HUES6 (cell line): ENCODE results near the gene POLQ.
"Not testable (repeated sequence)": the region's sequence is repeated elsewhere in the genome, so short reads cannot be mapped to it uniquely, and the experiment has no call there.

ENCODE experiments used
- H3K27ac ChIP-seq: 2 replicates; pipeline ENCODE4 v1.7.0; 2013; ENCODE audit warnings: low read depth, mild to moderate bottlenecking, low read length, inconsistent platforms
- H3K27me3 ChIP-seq: 2 replicates; pipeline ENCODE4 v1.6.1; 2013; ENCODE audit warnings: low read length; ENCODE audit not compliant: control insufficient read depth, insufficient read depth
- H3K36me3 ChIP-seq: 2 replicates; pipeline ENCODE4 v1.6.1; 2013; ENCODE audit warnings: low read length; ENCODE audit not compliant: control insufficient read depth, insufficient read depth
- H3K4me1 ChIP-seq: 2 replicates; pipeline ENCODE4 v1.6.1; 2013; ENCODE audit warnings: low read length; ENCODE audit not compliant: control insufficient read depth, insufficient read depth
- H3K4me3 ChIP-seq: 2 replicates; pipeline ENCODE4 v1.5.1; 2013; ENCODE audit warnings: low read depth, low read length
- H3K9ac ChIP-seq: one replicate; pipeline ENCODE4 v1.6.1; 2013; ENCODE audit warnings: mild to moderate bottlenecking, low read length
- H3K9me3 ChIP-seq: 2 replicates; pipeline ENCODE4 v1.6.1; 2013; ENCODE audit warnings: low read depth, low read length; ENCODE audit not compliant: control insufficient read depth, insufficient read depth

POLQ gene

DNA sequence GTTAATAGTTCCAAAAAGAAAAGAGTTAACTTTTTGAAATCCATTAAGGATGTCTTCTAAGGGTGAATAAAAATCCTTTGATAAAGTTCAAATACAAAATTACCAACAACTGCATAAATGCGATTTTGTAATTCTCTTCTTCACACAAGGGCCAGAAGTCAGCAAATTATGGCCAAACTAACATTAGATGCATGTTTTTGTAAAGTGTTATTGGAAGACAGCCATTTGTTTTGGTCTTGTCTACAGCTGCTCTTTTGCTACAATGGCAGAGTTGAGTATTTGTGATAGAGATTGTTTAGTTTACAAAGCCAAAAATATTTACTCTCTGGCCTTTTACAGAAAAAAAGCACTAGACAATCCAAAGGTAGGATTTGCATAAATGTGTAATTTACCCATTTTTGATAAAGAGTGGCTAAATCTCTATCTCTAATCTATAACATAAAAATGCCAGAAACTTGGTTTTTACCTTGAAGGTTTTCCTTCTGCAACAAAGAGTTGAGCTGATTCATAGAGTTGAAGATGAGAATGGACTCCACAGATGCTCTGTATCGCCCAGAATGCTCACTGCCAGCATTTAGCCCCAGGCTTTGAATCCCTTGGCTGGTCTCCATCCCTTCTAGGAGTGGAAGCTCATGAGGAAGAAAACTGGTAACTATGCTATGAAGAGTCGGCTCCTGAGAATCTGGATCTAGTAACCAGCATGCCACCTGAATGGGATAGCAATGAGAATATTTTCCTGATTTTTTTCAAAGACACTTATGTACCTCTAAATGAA lies 64.5 kb downstream of the POLQ start:
- H3K36me3 ChIP-seq = peaks cover 66% of the 10 kb centered on the region
- 0 out of 2 replicates have a peak, but pooled peaks cover 3% of the 10 kb centered on the region for H3K4me1 ChIP-seq
- H3K27ac ChIP-seq = no peak overlapping the region
- no peak overlapping the region for H3K4me3 ChIP-seq
- no peak overlapping the region for H3K9ac ChIP-seq
- H3K9me3 ChIP-seq = no peaks in the 10 kb centered on the region
- H3K27me3 ChIP-seq = no peaks in the 10 kb centered on the region

DNA sequence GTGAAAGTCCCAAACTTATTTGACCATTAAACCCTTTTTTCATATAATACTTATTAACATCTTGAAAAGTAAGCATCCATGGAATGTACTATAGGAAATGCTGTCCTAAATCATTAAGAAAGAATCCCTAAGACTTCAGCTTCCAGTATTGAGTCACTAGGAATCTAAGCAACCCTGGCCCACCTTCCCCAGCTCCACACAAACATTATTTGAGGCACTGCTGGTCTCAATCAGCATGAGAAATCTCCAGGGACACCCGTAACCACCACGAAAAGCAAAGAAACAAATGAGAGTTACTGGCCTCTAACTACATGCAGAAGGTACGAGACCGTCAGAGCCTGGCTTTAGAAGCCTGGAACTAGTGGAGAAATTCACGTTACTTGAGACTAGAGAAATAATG lies 68.2 kb downstream of the POLQ start:
- H3K36me3 ChIP-seq = peaks cover 75% of the 10 kb centered on the region
- no peak overlapping the region for H3K27ac ChIP-seq

DNA sequence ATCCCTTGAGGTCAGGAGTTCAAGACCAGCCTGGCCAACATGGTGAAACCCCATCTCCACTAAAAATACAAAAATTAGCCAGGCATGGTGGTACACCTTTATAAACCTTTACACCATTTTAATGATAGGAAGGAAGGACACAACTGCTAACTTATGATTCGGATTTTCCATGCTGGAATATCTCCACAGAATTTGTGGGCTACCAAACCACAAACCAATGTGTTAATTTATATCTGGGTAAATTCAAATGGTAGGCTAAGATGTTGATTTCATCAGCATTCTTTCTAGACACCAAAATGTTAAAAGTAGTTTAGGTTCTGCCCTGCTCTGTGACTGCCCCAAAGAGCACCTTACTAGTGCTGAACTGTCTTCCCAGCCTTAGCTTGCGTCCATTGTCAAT lies 72.8 kb downstream of the POLQ start:
- no peak overlapping the region for H3K9ac ChIP-seq
- H3K36me3 ChIP-seq = peaks cover 83% of the 10 kb centered on the region
- H3K4me3 ChIP-seq = no peak overlapping the region
- no peaks in the 10 kb centered on the region for H3K27me3 ChIP-seq
- H3K9me3 ChIP-seq = no peaks in the 10 kb centered on the region
- H3K27ac ChIP-seq = no peak overlapping the region
- H3K4me1 ChIP-seq = 0 out of 2 replicates have a peak, but pooled peaks cover 3% of the 10 kb centered on the region

More for the DNA sequence above, 68.2 kb downstream of the POLQ start:
- Histone ChIP-seq H3K4me3 (no peak overlapping the region), H3K27me3 (no peaks in the 10 kb centered on the region), H3K9me3 (no peaks in the 10 kb centered on the region), H3K4me1 (0 out of 2 replicates have a peak, but pooled peaks cover 3% of the 10 kb centered on the region), H3K9ac (no peak overlapping the region)

DNA sequence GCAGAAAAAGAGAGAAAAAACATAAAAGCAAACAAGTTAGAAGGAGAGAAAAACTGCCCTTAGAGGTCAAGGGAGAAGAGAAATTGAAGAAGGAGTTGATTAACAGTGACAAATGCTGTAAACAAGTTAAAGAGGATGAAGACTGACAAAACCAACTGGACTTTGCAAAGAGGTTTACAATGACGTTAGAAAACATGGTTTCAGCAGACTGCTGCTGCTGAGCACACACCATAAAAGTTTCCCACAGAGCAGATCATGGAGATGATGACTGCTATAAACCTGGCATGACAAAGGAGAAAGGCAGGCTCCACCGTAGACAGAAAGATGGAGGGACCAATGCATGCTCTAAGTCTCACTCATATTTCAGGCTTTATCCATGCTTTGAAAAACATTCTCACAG lies 78.7 kb downstream of the POLQ start:
- no peaks in the 10 kb centered on the region for H3K9me3 ChIP-seq
- H3K9ac ChIP-seq = no peak overlapping the region
- H3K4me3 ChIP-seq = no peak overlapping the region
- no peak overlapping the region for H3K27ac ChIP-seq
- no peaks in the 10 kb centered on the region for H3K4me1 ChIP-seq
- H3K36me3 ChIP-seq = peaks cover 78% of the 10 kb centered on the region
- no peaks in the 10 kb centered on the region for H3K27me3 ChIP-seq

DNA sequence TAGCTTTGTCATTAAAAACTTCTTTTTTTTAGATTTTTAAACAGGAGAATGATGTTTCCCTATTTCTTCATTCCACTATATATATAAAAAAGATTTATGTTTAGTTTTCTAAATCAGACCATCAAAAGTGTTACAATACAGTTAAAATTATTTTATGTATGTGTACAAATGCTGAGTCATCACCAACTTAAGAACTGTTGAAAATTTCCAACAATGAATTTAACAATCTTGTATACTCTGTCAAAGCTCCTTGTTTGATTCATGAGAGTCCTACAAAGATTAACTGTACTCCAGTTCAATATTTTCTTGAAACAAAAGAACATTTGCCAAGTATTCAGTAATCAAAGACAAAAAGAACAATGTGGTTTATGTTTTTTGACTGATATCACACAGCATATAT lies 82.0 kb downstream of the POLQ start:
- Histone ChIP-seq H3K27me3 (no peaks in the 10 kb centered on the region), H3K4me1 (no peaks in the 10 kb centered on the region), H3K4me3 (no peak overlapping the region), H3K9ac (no peak overlapping the region), H3K36me3 (peaks cover 74% of the 10 kb centered on the region), H3K9me3 (peaks cover 2% of the 10 kb centered on the region; the same call in 1 of the 2 replicates), H3K27ac (no peak overlapping the region)

DNA sequence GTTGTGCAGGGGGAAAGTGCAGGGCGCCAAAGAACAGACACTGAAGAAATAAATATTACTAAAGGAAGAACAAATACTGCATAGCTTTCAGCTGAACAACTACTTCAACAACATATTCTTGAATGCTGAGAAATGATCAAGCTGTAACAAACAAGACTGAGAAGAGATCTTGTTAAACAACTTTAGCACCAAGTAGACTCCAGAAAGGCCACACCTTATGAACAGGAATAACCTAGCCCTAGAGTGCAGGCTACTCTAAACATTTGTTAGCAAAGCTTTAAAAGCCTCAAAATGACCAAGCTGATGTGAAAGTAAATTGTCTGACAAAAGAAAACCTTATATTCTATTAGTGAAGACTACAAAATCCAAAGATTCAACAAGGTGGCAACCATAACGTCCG lies 83.2 kb downstream of the POLQ start:
- H3K27ac ChIP-seq = no peak overlapping the region
- no peaks in the 10 kb centered on the region for H3K4me1 ChIP-seq
- no peak overlapping the region for H3K9ac ChIP-seq
- no peaks in the 10 kb centered on the region for H3K27me3 ChIP-seq
- H3K36me3 ChIP-seq = peaks cover 68% of the 10 kb centered on the region
- H3K9me3 ChIP-seq = peaks cover 4% of the 10 kb centered on the region; the same call in 1 of the 2 replicates
- no peak overlapping the region for H3K4me3 ChIP-seq

DNA sequence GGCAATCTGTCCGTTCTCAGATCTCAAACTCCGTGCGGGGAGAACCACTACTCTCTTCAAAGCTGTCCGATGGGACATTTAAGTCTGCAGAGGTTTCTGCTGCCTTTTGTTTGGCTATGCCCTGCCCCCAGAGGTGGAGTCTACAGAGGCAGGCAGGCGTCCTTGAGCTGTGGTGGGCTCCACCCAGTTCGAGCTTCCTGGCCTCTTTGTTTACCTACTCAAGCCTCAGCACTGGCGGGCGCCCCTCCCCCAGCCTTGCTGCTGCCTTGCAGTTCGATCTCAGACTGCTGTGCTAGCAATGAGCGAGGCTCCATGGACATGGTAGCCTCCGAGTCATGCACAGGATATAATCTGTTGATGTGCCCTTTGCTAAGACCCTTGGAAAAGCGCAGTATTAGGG lies 94.0 kb downstream of the POLQ start:
- H3K36me3 ChIP-seq = peaks cover 23% of the 10 kb centered on the region
- H3K4me3 ChIP-seq, H3K9ac ChIP-seq, H3K4me1 ChIP-seq, H3K27ac ChIP-seq, H3K9me3 ChIP-seq, H3K27me3 ChIP-seq: not testable (repeated sequence)

DNA sequence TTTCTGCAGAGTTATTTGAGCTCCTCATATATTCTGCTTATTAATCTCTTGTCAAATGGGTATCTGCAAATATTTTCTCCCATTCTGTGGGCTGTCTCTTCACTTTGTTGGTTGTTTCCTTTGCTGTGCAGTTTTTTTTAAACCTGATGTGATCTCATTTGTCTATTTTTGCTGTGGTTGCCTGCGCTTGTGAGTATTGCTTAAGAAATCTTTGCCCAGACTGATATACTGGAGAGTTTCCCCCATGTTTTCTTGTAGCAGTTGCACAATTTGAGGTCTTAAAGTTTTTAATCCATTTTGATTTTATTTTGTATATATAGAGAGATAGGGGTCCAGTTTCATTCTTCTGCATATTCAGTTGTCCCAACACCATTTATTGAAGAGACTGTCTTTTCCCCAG lies 102.3 kb downstream of the POLQ start:
- H3K9ac ChIP-seq = no peak overlapping the region
- H3K9me3 ChIP-seq = no peaks in the 10 kb centered on the region
- H3K4me3 ChIP-seq = no peak overlapping the region
- H3K36me3 ChIP-seq = peaks cover 37% of the 10 kb centered on the region
- H3K27me3 ChIP-seq = no peaks in the 10 kb centered on the region
- H3K4me1 ChIP-seq = no peaks in the 10 kb centered on the region
- H3K27ac ChIP-seq = no peak overlapping the region

DNA sequence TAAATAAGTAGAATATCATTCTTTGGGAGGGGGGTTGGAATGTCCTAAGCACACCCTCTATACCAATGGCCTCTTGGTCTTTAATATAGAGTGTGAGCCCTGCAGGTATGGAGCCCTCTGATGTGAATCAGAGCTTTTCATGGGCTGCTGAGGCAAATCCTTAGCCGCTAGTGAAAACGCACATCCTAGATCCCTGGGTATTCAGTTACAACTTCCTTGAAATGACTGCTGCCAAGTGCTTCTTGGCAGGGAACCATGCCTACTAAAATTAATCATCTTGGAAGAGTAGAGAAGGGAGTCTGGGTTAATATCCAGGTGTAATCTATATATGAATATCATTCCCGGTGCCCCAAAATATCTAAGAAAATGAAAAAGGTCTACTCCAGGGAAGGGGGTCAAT lies 109.1 kb downstream of the POLQ start:
- Histone ChIP-seq H3K9me3 (no peaks in the 10 kb centered on the region), H3K36me3 (peaks cover 67% of the 10 kb centered on the region), H3K4me3 (no peak overlapping the region), H3K27ac (no peak overlapping the region), H3K9ac (no peak overlapping the region), H3K4me1 (no peaks in the 10 kb centered on the region), H3K27me3 (no peaks in the 10 kb centered on the region)

DNA sequence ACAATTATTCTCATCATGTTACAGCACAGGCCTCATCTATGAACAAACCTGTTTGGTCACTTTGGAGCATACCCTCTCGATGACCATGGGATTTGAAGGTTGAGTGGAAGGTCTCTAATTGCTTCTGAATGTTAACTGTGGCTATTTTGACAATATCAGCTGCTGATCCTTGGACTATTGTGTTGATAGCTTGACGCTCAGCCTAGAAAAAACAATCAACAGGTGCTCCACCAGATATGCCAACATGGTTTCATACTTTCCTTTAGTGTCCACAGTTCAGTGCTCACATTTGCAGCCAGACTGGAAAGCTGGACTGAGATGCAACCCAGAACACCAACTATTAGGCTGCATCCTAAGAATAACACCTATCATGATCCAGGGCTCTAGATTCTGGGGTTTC lies 109.7 kb downstream of the POLQ start:
- Histone ChIP-seq H3K36me3 (peaks cover 73% of the 10 kb centered on the region), H3K4me1 (no peaks in the 10 kb centered on the region), H3K9me3 (no peaks in the 10 kb centered on the region), H3K4me3 (no peak overlapping the region), H3K27me3 (no peaks in the 10 kb centered on the region), H3K9ac (no peak overlapping the region), H3K27ac (no peak overlapping the region)

DNA sequence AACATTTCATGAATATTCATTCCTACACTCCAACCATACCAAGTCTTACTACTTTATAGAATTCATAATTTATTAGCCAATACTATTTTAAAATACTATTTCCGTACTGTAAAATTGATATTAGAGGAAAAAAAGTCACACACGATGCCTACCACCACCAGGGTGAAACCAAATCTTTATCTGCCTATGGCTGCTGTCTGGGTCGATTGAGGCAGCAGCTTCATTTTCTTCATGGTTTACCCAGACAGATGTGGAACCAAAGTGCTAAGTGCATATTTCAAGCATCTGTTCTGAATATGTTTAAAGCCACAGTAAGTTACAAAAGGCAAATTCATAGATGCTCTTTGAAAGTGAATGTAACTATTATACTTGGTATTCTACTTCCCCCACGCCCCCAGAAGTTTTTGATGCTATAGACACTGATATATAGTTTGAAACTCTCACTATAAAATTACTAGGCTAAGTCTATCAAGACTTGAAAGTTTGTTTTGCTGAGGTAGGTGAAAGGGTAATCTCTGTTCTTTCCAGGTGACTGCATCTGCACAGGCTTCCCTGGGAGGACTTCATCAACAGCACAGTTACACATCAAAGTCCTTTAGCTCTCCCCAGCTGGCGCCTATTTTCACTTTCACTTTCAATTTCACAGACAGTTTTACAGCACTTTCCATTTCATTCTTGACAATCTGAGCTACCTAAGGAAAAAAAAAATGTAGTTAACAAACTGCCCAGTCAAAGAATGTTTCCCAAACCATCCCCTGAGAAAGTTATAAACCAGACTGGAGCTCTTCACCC lies 113.9 kb downstream of the POLQ start:
- Histone ChIP-seq H3K4me3 (no peak overlapping the region), H3K27ac (no peak overlapping the region), H3K36me3 (peaks cover 70% of the 10 kb centered on the region), H3K27me3 (no peaks in the 10 kb centered on the region), H3K9ac (no peak overlapping the region), H3K4me1 (no peaks in the 10 kb centered on the region), H3K9me3 (no peaks in the 10 kb centered on the region)
